Thyroid gland (tissue), 4 donors: ENCODE data around the gene FYN. TPM values are rescaled to one million over a fixed set of nuclear protein-coding genes. Genes with fewer than 3 reads are reported as not detected.

Source experiments
- DNase-seq, 2 donors: peaks; one replicate each; pipeline ENCODE4 v3.0.0-alpha.2; 2019
- H3K27ac ChIP-seq, 3 donors: fragments of 200-600 bp; sonication (generic); 1 replicate in 2 of 3; 2 replicates in 1 of 3; pipeline ENCODE4 v1.5.1; 2016 to 2019; ENCODE audit warnings: mild to moderate bottlenecking in 1 of 3, moderate library complexity in 1 of 3
- H3K27me3 ChIP-seq: fragments of 200-600 bp; sonication (generic); one replicate; pipeline ENCODE4 v1.5.1; 2019
- H3K36me3 ChIP-seq, 2 donors: fragments of 200-600 bp; sonication (generic); one replicate each; pipeline ENCODE4 v1.5.1; 2016 to 2019
- H3K4me1 ChIP-seq, 2 donors: fragments of 200-600 bp; sonication (generic); one replicate each; pipeline ENCODE4 v1.5.1; 2017 to 2019
- H3K4me3 ChIP-seq, 3 donors: fragments of 200-600 bp; sonication (generic); replicated peaks in 1 of 3; 1 replicate in 2 of 3; 2 replicates in 1 of 3; pipeline ENCODE4 v1.5.1; 2016; ENCODE audit warnings: mild to moderate bottlenecking in 1 of 3
- H3K9me3 ChIP-seq: fragments of 200-600 bp; sonication (generic); one replicate; pipeline ENCODE4 v1.5.1; 2017
- POLR2A ChIP-seq, 2 donors: fragments of 450-650 bp; IDR thresholded peaks; one replicate each; pipeline ENCODE4 v1.6.1; 2017; ENCODE audit warnings: antibody characterized with exemption in 2 of 2, mild to moderate bottlenecking in 2 of 2, moderate library complexity in 1 of 2
- WGBS, 2 donors: methylation state at CpG; one replicate each; pipeline ENCODE4 v1.1.5; 2017; 5-methylcytosine and 5-hydroxymethylcytosine counted together
- intact Hi-C: fragments of 100-400 bp; cut with DNase I; formaldehyde crosslinking; loops from one replicate; pipeline ENCODE4 v1.15.1; 2023
- total RNA-seq, 4 donors: library from RNA; depleted of rRNA; stranded (reverse); fragments of >200 nt; gene quantifications; one replicate each; pipeline ENCODE4 v1.2.3, GENCODE V29; 2016
- TF ChIP-seq, protein P1 (sequence below), 6 experiments: fragments of 200-600 bp in 3 of 6; fragments of 450-650 bp in 3 of 6; sonication (generic) in 3 of 6; IDR thresholded peaks; one replicate each; pipeline ENCODE4 v1.5.1; 2016 to 2019; ENCODE audit warnings: antibody characterized with exemption in 6 of 6, mild to moderate bottlenecking in 2 of 6, inconsistent platforms in 1 of 6, moderate library complexity in 1 of 6

Gene FYN
- total RNA-seq, 4 donors from 2014 or later: 67.0 to 206 (median 95.9) TPM

- no peaks in the 10 kb centered on the region for H3K36me3 ChIP-seq
- peaks cover 0 to 26% of the 10 kb centered on the region in 2 donors for H3K4me1 ChIP-seq
- no peaks in the 10 kb centered on the region for H3K9me3 ChIP-seq
- TF ChIP-seq, protein P1, sequence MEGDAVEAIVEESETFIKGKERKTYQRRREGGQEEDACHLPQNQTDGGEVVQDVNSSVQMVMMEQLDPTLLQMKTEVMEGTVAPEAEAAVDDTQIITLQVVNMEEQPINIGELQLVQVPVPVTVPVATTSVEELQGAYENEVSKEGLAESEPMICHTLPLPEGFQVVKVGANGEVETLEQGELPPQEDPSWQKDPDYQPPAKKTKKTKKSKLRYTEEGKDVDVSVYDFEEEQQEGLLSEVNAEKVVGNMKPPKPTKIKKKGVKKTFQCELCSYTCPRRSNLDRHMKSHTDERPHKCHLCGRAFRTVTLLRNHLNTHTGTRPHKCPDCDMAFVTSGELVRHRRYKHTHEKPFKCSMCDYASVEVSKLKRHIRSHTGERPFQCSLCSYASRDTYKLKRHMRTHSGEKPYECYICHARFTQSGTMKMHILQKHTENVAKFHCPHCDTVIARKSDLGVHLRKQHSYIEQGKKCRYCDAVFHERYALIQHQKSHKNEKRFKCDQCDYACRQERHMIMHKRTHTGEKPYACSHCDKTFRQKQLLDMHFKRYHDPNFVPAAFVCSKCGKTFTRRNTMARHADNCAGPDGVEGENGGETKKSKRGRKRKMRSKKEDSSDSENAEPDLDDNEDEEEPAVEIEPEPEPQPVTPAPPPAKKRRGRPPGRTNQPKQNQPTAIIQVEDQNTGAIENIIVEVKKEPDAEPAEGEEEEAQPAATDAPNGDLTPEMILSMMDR (IDR thresholded peaks at IDR 0.05): no peak
- no peak for TF ChIP-seq POLR2A (IDR thresholded peaks at IDR 0.05)
- no peak overlapping the region for H3K4me3 ChIP-seq
- WGBS, 2 donors: 86 to 91% methylated on average over 7 of the region's 7 CpGs
- no peak overlapping the region for H3K27ac ChIP-seq
- intact Hi-C loops: no loop called here
- peak in 1 of 2 donors; percentile 34 for DNase-seq
- no peaks in the 10 kb centered on the region for H3K27me3 ChIP-seq
Observed at GRCh38 chr6:111680015-111680712, 193.1 kb downstream of the FYN start.

DNA sequence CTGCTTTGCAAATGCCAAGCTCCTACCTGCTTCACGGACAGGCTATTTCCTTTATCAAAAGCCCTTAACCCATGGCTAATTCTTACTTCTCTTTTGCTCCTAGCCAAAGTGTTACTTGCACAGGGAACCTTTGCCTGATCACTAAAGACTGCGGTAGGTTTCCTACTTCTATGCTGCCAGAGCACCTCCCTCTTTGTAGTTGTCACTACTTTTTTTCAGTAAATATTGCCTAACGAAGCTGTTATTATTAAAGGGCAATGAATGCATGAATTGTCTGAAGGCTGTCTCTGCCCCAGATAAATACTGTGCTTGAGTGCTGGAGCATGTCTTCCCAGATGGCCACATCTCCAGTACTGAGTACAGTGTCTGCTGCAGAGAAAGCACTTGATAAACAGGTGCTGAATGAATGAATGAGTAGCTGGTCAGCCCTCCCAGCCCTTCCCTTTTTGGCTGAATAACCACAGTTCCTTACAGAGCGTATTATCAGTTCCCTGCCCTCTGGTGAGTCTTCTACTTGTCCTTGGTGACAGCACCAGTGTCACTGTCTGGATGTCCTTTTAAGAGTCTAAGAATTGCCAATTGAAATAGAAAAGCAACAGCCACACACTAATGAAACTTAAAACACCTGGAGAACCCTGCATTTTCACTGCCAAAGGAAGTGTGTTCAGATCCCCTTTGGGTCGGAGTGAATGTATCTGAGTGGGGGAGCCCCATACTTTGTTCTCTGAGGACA is 194.0 kb downstream of the FYN start:
- Histone ChIP-seq H3K27ac (no peak overlapping the region), H3K4me3 (no peak overlapping the region), H3K27me3 (no peaks in the 10 kb centered on the region), H3K36me3 (peaks cover under 1 to 2% of the 10 kb centered on the region in 2 donors), H3K9me3 (no peaks in the 10 kb centered on the region), H3K4me1 (peaks cover 0 to 18% of the 10 kb centered on the region in 2 donors)
- 94% methylated on average over 5 of the region's 5 CpGs for WGBS, 2 donors
- no peak for TF ChIP-seq POLR2A (IDR thresholded peaks at IDR 0.05)
- TF ChIP-seq, protein P1 (IDR thresholded peaks at IDR 0.05): no peak
- intact Hi-C loops: no loop called here
- no peak for DNase-seq

DNA sequence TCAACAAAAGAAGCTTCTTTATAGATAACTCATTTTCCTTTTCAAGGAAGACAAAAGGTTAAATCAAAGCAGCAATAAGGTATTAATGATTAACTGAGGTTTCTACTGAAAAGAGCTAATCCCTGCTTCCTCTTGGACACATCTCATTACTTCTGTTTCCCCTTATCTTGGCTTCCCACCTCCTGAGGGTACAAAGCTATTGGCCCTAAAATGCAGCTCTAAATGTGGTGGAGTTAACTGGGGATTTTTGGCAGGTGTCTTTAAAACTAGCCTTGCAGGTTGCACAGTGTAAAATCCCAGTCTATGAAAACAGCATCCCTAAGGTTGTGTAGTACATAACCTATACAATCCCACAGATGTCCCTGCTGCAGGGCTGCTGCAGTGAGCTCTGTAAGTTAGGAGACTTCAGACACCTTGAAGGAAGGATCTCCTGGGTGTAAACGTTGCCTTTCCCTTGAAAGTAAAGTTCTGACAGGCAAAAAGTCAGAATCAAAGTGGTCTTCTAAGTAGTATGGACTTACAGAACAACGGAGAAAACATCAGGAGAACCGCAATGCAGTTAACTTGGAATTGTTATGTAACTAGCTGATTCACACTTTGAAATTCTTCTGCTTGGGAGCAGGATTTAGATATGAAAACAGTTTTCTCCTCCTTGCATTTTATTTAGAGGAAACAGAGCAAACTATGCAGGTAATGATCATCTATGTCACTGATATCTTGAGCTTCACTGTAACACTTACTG is 195.8 kb downstream of the FYN start:
- peaks cover 7 to 12% of the 10 kb centered on the region in 2 donors for H3K36me3 ChIP-seq
- no peak for DNase-seq
- no peaks in the 10 kb centered on the region for H3K4me1 ChIP-seq
- intact Hi-C loops: no loop called here
- TF ChIP-seq, protein P1 (IDR thresholded peaks at IDR 0.05): no peak
- TF ChIP-seq POLR2A (IDR thresholded peaks at IDR 0.05): no peak
- H3K4me3 ChIP-seq: no peak overlapping the region
- H3K27ac ChIP-seq: no peak overlapping the region
- no peaks in the 10 kb centered on the region for H3K27me3 ChIP-seq
- 51 to 55% methylated on average over 3 of the region's 3 CpGs for WGBS, 2 donors
- no peaks in the 10 kb centered on the region for H3K9me3 ChIP-seq

- TF ChIP-seq, protein P1 (IDR thresholded peaks at IDR 0.05): no peak
- TF ChIP-seq POLR2A (IDR thresholded peaks at IDR 0.05): no peak
- Histone ChIP-seq H3K27ac (no peak overlapping the region), H3K9me3 (no peaks in the 10 kb centered on the region), H3K4me3 (no peak overlapping the region), H3K27me3 (no peaks in the 10 kb centered on the region), H3K4me1 (no peaks in the 10 kb centered on the region), H3K36me3 (peaks cover 7 to 12% of the 10 kb centered on the region in 2 donors)
- 93 to 95% methylated on average over 2 of the region's 2 CpGs for WGBS, 2 donors
- intact Hi-C loops: no loop called here
- no peak for DNase-seq
Observed at GRCh38 chr6:111676383-111676782, 196.9 kb downstream of the FYN start.
